ENCODE data around the gene CNTN4.
"Not testable (repeated sequence)": the region's sequence is repeated elsewhere in the genome, so short reads cannot be mapped to it uniquely, and the experiment has no call there.

CNTN4 gene

DNA sequence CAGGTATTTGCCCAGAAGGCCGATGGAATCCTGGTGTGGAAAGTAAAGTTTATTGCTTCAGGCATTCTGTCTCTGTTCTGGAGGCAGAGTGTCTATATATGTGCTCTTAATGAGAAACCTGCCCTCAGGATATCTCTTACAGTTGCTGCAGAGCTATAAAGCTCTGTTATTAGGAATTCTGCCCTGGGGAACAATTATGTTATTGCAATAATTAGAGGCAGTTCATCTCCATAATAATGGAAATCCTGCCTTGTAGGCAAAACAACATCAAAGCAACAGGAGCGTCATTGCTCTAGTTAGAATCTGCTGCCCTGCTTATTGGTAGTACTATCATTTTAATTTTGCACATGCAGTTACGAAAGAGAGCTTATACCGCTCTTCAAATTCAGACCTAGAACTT, 835.9 kb downstream of the CNTN4 start:
- DNase-seq = no peak

DNA sequence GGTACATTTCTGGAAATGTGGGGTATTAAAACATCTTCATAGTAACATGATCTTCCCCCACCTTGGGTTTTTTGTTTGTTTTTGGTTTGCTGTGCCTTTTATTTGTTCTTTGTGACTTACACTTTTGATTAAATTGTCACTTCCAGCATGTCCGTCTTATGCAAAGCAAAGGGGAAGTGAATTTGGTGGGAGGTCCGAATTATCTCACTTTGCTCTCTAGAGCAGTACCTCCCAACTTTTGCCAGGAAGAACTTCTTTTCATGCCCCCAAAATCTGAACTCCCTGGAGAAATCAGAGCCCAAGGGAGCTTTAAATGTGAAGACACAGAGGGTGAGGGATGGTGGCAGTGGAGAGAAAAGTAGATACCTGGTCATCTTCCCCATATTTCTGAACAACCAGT, 838.4 kb downstream of the CNTN4 start:
- DNase-seq = no peak

DNA sequence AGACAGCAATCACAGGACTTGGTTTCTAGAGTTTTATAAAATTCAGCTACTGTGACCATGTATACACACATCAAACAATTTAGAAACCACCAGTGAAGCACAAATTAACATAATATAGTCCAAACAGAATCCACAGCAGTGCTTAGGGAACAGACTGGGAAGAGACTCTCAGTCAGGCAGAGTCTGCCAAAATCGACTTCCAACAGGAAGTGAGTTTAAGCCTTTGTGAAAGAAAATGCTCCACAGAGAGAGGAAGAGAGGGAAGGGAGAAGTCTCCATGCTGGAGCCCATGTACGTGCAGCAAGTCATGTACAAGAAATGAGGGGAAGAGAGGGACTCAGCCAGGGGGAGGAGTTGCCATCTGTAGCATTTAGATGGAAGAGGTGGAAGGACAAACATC, 838.9 kb downstream of the CNTN4 start:
- DNase-seq = no peak

DNA sequence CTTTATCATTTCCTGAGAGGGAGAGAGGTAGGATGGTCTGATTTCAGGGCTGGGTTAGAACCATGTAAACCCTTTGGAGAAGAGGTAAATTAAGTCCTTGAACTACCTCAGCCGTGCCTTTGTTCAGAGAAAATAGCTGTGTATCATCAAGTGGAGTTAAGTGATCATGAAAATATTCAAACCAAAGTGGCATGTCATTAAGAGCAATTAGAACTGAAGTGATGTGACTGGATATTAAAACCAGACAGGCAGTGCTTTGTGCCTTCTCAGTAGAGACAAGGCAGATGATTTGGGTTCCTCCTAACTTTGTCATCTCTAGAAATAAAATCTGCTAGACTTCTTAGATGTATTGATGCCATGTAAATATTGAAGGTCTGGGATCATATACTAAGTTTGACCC, 840.0 kb downstream of the CNTN4 start:
- no peak for DNase-seq

DNA sequence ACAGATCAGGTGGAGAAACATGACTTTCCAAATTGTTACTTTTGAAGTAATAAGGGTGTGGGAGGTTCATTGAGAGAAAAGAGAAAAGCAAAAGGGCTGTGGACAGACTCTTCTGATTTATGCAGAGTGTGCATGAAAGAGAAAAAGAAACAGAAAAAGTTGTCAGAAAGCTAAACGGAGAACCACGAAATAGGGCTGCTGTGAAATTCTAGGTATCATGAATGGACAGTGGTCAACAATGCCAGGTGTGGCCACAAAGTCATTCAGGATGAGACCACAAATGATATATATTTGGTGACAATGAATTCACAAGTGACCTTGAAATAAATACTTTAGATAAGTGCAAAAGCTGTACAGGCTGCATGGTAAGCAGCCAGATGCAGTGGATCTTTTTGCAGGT, 841.4 kb downstream of the CNTN4 start:
- DNase-seq = no peak

DNA sequence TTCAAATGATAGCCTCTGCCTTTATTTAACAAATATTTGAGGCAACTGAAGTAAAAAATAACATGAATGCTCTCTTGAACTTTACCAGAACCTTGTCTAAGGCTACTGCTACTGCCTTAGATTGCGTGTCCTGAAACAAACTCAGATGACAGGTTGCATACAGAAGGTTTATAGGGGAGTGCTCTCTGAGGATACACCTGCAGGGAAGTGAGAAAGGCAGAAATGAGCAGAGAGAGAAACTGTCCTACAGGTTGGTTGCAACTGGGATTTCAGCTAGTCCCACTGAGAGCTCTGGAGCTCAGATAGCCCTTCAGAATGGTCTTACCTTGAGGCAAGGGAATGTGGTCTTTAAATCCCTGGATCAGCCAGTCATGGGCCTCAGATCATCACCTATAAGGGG, 846.0 kb downstream of the CNTN4 start:
- no peak for DNase-seq

DNA sequence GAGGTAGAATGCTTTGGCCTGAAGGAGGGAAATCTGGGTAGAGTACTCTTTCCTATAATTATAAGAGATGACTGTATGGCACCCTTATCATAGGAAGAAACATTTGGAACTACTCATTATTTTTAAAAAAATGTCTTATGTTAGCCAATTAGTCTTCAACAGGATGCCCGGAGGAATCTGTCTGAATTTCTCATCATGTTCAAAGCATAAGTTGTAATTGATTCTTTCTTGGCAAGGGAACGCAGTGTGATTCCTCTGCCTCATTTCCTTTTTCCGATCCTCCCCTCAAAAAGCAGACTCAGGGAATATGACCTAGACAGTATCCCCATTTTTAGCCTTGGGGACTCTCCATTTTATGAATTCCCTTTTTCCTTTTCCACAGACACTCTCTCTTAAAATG, 846.5 kb downstream of the CNTN4 start:
- no peak for DNase-seq

DNA sequence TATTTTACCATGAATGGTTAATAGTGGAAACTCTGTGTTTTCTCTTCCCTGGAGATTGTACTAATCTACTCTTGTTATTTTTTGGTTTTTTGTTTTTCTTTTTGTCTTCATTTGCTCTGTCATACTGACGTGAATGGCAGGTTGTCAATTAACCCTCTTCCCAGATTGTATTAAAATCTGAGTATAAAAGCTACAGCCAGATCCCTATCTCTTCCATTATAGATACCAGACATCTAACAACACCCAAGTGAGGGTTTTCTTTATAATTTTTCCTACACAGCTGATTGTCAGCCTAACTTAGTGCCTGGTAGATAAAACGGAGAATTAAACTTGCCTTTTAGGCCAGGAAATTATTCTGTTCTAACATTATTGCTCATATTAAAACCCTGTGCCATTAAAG, 848.9 kb downstream of the CNTN4 start:
- DNase-seq = no peak

DNA sequence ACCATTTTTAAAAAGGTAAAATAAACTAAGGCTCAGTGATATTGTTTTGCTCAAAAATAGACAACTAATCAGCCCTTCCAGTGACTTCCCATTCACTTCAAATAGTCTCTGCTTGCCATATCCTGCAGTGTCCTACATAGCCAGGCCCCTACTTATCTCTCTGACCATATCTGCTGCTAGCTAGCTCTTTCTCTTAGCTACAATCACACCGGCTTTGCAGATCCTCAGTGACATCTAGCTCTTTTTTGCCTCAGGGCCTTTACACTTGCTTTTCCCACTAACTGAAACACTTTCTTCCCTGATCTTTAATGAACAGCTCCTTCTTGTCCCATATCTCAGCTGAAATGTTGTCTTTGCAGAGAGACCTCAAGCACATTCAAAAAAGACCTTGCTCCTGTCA, 850.2 kb downstream of the CNTN4 start:
- DNase-seq = no peak

DNA sequence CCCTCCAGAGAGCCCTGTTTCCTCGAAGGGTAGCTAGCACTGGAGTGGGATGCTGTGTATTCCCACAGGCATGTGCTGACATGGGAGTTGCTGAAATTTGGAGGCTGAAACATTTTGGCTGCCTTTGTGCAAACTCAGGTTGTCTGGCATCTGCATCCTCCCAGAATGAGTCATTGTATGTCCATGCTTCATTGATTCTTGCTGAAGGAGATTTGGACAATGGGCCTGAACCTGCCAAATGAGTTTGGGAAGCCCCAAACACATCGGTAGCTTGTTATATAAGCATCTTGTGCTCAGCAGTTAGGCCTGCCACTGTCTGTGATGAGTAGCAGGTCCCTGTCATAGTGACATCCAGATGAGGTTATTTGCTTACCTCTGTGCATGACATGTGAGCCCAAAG, 851.5 kb downstream of the CNTN4 start:
- DNase-seq = no peak

DNA sequence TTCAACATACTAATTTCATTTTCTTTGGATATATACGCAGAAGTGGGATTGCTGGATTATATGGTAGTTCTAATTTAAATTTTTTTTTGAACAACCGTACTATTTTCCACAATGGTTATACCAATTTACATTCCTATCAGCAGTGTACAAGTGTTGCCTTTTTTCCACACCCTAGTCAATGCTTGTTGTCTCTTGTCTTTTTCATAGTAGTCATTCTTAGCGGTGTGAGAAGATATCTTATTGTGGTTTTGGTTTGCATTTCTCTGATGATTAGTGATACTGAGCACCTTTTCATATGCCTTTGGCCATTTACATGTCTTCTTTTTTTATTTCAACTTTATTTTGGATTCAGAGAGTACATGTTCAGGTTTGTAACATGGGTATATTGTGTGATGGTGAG, 858.4 kb downstream of the CNTN4 start:
- DNase-seq = no peak

DNA sequence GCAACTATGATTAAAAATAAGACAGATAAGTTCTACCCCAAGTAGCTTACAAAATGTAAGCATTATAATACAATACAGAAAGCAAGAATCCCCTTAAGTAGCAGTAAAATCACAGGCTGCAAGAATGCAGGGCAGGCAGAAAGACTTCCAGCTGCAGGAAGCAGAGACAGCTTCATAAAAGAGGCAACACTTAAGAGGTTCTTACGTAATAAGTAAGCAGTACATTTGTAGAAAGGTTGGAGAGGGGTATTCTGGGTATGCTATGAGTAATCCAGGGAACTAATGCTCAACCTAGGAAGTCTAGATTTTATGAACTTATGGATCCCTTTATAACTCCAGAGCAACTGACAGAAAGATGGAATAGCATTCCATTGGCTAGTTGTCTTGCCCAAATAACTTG, 859.9 kb downstream of the CNTN4 start:
- DNase-seq = no peak

DNA sequence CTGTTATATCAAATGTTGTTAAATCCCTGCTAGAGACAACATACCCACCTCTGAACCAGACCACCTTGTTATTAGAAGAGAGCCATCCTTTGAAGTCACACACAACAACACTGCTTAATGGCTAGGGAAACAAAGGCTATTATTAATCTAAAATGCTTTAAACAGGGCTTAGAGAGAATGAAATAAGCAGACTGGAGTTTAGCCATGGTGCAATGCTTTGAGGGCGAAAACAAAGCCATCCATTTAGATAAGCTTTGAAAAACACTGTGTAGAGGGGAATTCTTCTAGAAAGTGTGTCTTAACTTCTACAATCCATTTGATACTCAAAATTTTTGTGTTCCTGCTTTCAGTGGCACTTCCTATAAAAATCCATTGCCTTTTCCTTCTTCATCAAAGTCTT, 862.9 kb downstream of the CNTN4 start:
- no peak for DNase-seq

DNA sequence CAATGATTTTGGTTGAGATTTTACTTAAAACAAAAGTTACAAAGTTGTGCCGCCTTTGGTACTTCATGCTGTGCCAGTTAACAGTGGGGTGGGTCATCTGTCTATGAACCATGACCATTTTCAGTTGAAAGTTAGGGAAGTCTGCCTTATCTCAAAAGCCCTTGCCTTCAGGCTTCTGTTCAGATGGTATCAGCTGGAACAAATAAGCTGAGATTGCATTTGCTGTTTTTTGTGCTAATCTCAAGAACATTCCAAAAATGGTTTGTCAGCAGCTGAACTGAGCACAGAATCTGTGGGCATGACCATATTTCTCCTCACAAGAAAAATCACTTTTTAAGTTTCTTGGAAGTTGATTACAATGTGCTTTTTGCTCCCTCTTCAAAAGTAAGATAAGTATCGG, 869.2 kb downstream of the CNTN4 start:
- DNase-seq = no peak

DNA sequence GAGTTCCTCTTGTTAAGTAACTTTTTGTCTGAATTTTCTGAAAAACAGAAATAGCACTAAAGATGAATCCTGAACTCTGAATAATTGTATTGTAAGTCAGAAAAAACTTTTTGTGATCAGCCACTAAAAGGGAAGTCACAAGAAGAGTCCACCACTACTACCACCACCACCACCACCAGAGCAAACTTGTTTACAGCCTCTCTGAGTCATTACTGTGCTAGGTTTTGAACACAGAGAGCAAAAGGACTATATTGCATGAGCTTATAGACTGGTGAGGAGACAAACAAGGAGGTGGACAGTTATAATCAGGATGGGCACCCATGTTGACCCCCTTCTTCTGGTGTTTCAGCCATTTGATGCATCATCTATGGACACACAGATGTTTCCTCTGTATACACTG, 869.8 kb downstream of the CNTN4 start:
- DNase-seq = no peak

DNA sequence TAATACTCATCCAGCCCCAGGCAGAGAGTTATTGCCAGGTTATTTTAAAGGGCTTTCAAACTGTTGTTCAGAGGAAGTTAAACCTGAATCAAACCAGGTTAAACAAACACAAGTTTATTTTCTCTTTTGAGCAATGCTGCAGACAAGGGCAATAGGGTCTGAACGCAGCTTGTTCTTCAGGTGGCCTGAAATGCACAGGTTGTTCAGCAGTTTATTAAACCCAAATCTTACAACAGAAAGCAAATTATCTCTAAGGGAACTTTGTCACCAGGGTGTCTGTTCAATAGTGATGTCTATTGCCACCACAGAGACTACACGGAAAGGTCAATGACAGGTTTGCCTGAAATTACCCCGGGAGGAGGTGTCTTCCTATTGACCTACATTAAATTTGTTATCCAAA, 877.5 kb downstream of the CNTN4 start:
- DNase-seq = no peak

DNA sequence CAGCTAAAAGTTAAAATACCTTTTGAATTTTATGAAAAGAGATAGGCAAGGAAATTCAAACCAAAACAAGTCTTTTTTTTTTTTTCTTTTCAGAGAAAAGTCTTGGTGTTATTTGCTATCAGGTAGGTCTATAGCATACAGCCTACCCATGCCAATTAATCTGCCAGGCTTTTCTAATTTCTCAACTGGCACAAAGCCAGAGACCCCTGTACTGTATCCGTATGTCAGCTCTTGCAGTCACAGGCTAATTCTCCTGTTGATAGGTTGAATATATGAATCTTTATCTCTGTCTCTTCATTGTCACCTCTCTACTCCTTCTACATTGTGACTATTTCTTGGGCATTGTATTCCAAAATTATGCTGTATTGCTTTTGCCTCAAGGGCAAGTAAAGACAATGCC, 878.1 kb downstream of the CNTN4 start:
- DNase-seq = no peak

DNA sequence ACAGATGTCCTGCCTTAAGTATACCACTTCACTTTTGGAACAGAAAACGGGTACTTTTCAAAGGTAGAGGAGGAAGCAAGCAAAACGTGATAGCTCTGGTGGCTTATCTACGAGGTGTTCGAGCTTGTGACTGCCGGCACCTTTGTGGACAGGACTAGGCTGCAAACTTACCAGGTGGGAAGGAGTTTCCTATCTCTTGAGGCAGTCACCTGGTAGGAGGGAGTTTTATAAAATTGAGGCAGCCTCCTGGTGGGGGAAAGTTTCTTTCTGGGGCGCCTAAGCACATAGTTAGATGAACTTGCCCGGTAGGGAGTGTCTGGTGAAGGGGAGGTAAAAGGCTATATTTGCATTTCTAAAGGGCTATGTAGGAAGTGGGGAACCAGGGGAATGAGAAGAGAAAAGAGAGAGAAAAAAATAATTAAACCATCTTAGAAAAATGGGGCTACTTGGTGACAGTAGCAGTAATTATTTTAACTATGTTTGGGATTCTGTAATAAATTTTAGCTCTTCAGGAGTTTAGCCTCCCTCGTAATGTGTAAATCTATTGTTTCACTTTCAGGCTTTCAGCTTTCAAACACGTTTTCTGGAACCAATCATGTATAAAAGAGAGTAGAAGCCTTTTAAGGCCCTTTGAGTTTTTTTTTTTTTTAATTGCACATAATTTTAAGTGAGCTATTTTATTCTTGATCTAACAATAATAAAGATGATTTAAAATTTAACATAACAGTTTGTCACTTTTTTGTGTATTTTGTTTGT, 880.5 kb downstream of the CNTN4 start:
- DNase-seq = no peak

DNA sequence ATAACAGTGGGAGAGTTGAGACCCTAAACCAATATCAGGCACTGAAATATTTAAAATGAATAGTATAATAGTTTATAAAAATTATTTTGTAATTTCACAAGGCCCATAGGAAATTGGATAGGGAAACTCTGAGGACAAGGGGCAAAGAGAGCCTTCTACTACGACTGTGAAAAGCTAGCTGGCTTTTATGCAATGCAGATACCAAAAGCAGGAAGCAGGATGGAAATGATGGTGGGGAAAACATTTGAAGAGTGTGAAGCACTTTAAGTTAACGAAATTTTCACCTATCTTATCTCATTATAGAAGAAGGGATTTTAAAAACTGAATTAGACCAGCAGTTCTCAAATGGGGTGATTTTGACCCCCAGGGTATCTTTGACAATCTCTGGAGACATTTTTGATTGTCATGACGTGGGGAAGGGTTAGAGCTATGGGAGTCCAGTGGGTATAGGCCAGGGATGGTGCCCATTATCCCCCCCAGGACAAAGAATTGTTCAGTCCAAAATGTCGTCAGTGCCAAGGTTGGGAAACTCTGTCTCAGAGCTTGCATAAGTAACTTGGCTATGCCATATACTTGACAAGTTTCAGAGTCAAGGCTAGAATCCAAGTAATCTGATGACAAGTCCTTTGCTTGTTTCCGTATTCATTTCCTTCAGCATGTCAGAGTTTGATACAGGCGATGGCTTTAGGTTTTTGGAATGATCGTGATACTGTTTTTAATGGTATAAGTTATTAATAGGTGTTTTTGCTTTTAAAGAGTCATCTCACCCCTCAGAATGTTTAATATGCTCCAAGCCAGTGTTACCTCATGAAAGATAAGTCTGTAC, 885.6 kb downstream of the CNTN4 start:
- DNase-seq = no peak

DNA sequence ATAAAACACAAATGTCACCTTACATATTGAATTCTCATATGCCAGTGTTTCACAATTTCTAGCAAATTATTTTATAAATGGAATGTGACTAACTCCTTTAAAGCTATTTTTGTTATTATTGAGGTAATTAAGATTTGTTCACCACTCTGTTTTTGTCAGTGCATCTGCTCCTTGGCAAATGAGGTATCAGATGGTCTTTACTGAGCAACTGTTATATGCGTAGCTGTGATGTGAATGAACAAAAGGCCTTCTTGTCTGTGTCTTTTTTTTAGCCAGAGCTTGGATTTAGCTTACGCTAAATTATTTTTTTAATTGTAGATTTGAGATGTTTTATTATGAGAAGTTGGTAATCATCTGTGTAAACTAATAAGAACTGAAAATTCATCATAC, 886.2 kb downstream of the CNTN4 start:
- no peak for DNase-seq

DNA sequence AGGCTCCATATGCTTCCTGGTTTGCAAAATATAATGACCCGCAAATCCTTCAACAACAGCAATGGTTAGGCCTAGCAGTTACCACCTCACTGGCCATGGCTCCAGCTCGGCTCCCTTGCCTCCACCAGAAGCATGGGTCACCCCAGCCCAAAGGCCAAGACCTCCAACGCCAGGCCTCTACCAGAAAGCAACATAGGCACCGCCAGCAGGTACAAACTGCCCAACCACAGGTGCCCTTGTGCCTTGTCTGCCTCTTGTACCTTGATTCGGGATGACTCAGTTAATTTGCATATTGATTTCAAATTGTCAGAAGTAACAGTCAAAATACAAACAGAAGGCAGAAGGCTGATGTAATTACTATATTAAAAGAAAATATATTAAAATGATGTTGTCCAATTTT, 886.8 kb downstream of the CNTN4 start:
- DNase-seq = no peak

DNA sequence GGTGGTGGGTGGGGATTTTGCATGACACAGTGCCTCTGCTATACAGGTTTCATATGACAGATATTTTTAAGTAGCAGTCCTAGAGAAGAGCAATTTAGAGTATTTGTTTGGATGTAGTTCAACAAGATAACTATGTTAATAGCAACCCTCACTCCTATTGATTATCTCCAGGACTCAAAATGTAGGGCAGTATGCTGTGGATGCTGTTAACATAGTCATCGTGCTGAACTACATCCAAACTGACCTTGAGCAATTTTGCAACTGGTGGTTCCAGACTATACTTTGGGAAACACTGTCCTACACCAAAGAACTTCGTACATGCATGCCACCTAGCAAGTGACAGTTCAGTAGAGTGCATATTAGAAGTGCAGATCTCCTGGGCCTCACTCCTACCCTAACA, 893.9 kb downstream of the CNTN4 start:
- DNase-seq = no peak

DNA sequence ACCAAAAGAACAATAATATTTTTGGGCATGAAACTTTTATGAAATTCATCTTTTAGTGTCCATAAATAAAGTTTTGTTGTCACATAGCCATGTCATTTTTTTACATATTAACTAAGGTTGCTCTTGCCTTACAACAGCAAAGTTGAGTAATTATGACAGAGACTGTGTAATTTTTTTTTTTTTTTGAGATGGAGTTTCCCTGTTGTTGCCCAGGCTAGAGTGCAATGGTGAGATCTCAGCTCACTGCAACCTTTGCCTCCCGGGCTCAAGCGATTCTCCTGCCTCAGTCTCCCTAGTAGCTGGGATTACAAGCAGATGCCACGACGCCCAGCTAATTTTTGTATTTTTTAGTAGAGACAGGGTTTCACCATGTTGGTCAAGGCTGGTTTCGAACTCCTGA, 894.5 kb downstream of the CNTN4 start:
- DNase-seq = not testable (repeated sequence)

DNA sequence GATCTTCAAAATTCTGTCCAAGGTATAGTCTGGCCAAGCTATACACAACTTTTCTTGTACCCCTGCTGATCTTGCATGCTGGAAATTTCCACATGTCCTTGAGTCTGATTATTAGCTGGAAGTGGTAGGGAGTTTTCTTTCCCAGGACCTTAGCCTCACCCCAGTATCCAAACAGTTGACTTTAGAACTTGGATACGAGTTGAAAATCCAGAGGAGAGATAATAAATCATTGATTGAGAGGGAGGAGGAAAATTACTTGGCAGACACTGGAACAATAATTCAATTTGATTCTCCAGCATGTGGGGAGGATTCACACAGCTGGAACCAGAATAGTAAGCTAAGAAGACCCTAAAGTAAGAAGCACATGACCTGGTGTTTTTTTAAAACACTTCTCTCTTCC, 895.1 kb downstream of the CNTN4 start:
- no peak for DNase-seq

DNA sequence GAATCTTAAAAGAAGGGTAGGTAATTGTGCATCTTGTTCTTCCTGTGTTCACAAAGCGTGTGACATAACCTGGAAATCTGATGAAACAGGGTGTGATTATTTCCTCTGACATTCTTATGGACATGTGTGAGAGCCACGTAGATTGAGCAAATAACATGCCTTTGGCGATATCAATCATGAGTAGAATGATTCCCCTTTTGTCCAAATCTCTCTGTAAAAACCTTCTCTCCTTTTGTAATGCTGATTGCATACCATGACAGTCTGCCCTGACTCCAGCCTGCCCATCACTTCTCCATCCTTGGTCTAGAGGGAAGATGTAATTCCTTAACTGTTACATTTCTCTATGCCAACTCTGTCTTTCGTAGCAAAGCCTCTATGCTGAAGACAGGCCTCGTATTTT, 896.5 kb downstream of the CNTN4 start:
- DNase-seq = no peak
